DMS114 treated with DMSO at 0.1 percent for 48 hours (cell line): ENCODE measurements around the gene CYB5D1.
A peak's percentile ranks its signal among the peaks of the same experiment; 100 is the strongest.

ENCODE experiments used
- DNase-seq: peaks from one replicate; lab custom pipeline; 2025; ENCODE audit not compliant: unreplicated experiment; lab: John Stamatoyannopoulos, UW

Gene CYB5D1

DNA sequence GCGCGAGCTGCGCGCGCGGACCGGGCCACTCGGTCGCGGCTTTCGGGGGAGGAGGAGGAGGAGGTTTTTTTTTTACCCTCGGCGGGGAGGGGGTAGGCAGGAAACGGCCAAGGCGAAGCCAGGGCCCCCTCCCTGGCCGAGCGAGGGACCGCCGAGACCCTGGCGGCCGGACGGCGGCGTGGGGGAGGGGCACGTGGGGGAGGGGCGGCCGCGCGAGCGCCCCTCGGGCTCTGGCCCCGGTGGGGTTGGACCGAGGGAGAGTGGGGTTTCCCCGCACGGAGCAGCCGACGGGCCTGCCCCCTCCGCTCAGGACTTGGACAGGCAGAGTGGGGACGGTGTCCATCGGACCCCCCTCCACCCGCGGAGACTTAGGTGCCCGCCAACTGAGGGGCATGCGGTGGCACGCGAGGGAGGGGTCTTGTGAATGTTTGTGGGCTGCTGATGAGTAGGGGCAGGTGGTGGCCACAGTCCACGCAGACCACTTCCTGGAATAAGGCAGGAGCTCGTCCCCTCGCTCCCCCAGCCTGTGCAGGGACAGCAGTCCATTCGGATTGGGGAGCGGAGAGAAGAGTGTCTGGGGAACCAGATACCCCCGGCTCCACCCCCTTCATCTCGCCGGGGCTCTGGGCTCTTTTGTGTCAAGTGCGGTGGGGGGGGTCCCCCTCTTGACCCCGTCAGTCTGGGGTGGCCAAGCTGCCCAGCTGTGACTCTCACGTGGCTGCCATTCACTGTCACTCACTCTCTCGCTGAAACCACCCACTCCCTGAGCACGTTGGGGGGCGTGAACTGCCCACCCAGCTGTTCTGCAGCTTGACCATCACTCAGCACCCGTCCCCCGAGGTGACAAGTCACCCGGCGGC lies 27.8 kb downstream of the CYB5D1 start:
- DNase-seq = no peak

DNA sequence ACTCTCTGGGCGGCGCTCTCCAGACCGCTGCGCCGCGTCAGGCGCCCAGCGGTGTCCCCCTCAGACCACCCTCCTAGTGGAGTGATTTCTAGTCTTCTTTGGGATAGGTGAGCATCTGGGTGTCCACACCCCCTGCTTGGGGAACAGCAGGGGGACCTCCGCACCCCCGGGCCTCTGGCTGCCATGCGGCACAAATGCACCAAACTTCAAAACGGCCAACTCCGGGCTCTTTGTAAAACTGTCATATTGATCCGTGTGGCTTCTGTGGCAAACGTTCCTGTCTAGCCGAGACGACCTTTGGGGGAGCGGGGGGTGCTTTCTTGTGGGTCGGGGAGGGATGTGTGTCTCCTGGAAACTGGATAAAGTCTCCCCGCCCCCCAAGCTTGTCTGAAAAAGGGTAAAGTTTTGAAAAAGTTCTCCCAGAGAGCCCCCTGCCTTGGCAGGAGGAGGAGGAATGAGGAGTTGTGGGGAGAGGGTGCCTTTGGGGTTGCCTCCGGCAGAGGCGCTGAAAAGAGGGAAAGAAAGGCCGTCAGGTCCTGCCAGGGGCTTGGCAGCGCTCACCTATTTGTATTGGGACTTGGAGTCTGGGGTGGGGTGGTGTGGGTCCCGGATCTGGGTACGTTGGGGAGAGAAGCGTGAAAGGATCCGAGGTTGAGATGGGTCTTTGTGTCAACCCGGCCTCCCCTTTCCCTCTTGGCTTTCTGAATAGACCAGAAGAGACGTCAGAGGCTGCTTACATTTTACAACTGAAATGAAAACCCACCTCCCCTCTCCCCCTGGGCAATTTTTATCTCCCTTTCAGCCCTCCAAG lies 28.6 kb downstream of the CYB5D1 start:
- no peak for DNase-seq

DNA sequence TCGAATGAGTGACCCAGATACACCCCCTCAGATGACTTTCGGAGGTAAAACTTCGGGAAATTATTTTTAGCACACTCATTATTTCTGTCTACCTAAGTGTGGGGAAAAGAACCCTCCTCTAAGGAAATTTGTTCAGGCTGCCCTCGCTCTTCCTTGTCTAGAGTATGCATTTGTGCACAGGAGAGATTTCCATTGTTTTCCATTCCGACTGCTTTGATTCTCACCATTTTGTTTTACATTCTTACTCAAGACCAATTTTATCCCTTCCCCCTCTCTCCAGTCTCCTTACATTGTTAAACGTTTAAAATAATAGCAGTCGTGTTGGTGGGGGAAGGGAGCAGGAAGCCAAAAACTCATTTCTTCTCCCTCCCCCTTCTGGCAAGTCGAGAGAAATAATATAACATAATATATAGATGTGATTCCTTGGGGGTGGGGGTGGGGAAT lies 29.3 kb downstream of the CYB5D1 start:
- DNase-seq = peak; percentile 80

DNA sequence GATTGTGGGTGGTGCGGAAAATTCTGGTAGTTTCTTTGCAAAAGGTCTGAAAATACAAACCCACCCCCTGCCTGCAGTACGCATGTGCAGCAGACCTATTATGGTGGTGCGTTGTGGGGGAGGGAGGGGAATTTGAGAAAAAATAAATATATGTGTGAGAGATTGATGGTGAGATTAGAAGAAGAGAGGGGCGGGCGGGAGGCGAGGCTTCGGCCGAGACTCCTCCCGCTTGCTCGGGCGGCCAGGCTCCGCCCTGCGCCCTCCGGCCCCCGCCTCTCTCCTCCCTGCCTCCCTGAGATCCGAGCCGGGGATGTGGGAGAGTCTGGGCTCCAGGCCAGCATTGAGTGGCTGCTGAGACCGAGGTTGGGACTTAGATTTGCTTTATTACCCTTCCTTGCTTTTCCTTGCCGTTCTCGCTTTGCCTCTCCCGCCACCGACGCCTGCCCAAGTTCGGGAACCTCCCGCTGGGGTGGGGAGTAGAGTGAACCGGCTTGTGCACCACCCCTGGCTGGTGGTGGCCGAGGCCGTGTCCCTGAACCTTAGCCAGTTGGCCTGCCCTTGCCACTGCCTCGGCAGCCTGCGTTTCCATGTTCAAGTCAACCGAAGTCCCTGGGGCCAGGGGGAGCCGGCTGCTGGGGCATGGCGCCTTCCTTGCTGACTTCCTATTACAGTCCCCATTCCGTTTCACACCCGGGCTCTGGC lies 29.8 kb downstream of the CYB5D1 start:
- peak; percentile 91 for DNase-seq

DNA sequence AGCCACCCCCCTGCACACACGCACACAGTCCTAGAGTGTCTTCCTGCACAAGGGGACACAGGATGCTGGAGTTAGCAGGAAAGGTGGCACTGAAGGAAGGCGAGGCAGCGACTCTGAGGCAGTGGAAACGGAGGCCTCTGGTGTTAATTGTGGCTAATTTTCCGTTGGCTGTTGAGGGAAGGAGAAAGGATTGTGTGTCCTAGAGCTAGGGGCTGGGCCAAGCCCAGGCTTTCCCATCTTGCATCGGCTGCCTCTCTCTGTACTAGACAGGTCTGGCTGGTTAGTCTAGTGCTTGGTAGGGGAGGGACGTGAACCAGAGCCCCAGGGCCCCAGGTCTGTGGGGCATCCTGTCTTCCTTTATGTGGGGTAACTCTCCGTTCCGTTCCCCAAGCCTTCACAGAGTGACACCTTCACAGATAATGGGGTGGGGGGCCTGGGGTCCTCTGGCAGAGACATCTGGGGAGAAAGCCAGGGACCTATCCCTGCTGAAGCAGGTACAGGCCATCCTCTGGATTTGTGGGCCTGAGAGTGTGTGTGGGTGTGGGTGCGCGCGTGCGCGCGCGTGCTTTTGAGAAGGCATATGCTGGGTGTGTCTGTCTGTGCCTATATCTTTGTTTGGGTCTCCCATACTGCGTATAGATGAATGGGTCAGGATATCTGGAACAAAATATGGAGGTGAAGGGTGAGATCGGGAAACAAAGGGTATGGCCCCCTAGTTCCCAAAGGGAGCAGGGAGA lies 30.5 kb downstream of the CYB5D1 start, which contains the start of gene CHD3:
Gene CHD3 (plus strand): TSS at position 606 of the 737 bp plus-strand sequence. CDS start 212 bp downstream, outside the sequence.
- no peak for DNase-seq

DNA sequence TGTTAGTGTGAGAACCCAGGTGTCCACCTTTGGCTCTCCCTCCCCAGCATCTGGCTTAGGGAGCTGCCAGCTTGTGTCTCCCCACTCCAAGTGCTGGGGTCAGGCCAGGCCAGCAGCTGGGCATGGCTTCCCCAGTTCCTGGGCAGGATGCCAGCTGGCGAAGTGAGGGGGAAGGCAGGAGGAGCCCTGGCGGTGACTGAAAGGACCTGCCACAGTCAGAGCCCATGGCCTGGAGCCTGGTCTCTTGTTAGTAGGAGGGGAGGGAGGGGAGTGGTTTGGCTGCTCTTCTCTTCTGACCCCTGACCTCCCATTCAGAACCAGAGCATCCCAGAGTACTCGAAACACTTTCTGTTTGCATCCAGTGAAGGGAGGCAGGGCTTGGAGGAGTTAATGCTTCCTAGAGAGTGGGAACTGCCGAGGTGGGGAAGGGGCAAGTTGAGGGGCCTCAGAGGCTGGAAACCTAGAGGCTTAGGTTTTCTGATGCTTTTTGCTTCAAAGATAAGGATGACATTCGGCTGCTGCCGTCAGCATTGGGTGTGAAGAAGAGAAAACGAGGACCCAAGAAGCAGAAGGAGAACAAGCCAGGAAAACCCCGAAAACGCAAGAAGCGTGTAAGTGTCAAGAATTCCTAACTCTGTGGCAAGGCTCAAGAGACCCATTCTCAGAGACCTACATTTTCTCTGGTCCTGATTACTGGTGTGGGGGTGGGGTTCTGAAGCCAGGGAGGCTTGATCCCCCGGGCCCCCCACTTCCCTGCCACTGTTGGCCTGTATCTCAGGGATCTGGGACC lies 31.6 kb downstream of the CYB5D1 start:
- DNase-seq = no peak

DNA sequence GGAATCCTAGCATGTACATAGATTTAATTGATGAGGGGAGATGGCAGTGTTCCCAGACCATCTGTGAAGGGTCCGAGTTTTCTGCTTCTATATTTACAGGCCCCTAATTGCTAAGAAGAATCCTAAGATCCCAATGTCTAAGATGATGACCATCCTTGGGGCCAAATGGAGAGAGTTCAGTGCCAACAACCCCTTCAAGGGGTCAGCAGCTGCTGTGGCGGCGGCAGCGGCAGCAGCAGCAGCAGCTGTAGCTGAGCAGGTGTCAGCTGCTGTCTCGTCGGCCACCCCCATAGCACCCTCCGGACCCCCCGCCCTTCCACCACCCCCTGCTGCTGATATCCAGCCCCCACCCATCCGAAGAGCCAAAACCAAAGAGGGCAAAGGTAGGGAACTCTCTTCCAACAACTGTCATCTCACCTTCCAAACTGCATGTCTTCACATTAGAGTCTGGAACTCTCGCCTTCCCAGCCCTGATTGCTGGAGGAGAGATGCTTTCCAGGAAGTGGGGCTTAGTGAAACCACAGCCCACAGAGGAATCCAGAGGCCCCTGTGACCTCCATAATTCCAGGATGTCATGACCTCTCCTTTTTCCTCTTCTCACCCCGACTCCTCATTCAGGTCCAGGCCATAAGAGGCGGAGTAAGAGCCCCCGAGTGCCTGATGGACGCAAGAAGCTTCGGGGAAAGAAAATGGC lies 35.5 kb downstream of the CYB5D1 start:
- DNase-seq = no peak

DNA sequence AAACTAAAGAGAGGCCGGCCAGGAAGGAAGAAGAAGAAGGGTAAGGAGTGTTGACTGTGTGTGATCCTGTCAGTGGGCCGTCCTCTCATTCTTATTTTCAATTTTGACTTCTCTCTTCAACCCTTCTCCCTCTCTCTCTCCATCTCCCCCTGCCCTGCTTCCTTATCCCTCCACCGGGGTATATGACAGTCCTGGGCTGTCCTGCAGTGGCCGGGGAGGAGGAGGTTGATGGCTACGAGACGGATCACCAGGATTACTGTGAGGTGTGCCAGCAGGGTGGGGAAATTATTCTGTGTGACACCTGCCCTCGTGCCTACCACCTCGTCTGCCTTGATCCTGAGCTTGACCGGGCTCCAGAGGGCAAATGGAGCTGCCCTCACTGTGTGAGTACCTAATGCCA lies 36.4 kb downstream of the CYB5D1 start:
- DNase-seq = no peak

DNA sequence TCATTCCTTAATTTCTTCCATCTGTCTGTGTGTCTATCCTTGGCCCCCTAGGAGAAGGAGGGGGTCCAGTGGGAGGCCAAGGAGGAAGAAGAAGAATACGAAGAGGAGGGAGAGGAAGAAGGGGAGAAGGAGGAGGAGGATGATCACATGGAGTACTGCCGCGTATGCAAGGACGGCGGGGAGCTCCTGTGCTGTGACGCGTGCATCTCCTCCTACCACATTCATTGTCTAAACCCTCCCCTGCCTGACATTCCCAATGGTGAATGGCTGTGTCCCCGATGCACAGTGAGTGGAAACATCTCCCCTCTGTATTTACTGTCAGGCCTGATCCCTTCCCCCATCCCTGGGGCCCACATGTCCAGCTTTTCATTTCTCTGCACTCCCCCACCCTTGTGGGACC lies 37.1 kb downstream of the CYB5D1 start:
- no peak for DNase-seq

DNA sequence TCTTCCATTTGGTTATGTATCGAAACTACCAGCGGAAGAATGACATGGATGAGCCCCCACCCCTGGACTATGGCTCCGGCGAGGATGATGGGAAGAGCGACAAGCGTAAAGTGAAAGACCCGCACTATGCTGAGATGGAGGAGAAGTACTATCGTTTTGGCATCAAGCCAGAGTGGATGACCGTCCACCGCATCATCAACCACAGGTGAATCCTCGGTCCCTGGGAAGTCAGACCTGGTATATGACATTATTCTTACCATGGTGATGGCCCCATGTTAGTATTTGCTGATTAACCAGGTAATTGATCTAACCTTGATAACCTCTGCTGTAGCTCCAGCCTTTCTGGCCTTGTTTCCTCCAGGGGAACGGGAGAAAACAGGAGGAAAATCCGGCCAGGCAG lies 39.3 kb downstream of the CYB5D1 start:
- no peak for DNase-seq

DNA sequence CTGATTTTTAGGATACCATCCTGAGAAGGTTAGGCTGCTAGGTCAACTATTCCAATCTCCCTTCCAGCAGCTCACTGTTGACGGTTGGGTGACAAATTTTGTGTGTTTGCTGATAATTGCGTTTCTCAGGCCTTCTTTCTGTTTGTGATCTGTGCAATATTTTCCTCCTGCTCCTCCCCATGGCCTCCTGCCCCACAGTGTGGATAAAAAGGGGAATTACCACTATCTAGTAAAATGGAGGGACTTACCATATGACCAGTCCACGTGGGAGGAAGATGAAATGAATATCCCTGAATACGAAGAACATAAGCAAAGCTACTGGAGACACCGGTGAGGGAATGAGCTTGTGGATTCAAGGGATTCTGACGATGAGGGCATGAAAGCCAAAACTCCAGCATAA lies 40.0 kb downstream of the CYB5D1 start:
- DNase-seq = no peak

DNA sequence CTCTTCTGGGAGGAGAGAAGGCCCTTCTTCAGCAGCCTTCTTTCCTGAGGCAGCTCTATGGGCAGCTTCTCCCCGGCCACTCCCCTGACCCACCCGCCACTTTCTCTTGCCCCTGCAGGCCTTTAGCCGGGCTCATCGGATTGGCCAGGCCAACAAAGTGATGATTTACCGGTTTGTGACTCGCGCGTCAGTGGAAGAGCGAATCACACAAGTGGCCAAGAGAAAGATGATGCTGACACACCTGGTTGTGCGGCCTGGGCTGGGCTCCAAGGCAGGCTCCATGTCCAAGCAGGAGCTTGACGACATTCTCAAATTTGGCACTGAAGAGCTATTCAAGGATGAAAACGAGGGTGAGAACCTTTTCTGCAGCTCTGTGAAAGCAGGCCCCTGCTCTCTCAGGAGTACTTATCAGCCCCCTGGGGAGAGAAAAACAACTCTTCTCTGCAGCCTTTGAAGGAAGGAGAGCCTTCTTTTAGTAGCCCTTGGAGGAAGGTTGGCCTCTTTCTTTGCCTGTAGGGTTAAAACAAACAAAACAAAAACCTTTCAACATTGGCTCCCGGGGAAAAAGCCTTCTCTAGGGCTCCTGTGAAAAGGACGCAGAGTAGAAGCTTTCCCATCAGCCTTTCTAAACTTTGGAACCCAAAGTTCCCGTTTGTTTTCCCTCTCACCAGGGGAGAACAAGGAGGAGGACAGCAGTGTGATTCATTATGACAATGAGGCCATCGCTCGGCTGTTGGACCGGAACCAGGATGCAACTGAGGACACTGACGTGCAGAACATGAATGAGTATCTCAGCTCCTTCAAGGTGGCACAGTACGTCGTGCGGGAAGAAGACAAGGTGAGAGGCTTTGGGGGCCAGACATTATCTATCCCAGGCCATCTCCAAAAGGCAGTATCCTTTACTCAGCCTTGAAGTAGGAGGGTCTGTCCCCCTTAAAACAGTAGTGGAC lies 45.6 kb downstream of the CYB5D1 start:
- no peak for DNase-seq

DNA sequence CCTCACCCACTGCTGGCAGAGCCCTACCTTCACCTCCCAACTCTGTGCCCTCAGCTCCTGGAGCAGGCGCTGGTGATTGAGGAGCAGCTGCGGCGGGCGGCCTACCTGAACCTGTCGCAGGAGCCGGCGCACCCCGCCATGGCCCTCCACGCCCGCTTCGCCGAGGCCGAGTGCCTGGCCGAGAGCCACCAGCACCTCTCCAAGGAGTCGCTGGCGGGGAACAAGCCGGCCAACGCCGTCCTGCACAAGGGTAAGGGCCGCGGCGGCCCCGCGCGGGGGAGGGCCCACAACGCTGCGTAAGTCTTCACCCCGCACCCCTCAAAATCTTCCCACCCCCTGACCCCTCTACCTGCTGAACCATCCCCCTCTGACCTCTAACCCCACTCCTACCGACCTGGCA lies 51.3 kb downstream of the CYB5D1 start:
- no peak for DNase-seq

DNA sequence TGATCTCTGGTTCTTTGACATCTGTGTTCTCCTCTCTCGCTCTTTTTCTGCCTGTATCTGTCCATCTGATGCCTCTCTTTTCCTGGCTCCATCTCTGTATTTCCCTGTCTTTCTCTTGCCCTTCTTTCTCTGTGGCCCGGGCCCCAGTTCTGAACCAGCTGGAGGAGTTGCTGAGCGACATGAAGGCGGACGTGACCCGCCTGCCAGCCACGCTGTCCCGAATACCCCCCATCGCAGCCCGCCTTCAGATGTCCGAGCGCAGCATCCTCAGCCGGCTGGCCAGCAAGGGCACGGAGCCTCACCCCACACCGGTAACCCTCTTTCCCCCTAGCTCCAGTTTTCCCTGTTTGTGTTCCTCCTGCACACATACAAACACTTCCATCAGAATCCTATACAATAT lies 52.5 kb downstream of the CYB5D1 start:
- no peak for DNase-seq

DNA sequence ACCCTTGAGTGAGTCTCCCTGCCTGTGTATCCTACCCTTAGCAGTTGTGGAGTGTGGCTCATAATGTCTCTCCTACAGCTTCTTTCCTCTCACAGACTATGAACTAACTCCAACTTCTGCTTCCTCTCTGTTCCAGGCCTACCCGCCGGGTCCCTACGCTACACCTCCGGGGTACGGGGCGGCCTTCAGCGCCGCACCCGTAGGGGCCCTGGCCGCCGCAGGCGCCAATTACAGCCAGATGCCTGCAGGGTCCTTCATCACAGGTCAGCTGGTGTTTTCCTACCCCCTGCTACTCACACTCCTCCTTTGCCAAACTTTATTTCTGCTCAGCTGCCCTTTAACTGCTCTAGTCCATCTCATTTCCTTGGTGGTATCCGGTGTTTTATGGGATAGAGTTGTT lies 52.9 kb downstream of the CYB5D1 start:
- no peak for DNase-seq

DNA sequence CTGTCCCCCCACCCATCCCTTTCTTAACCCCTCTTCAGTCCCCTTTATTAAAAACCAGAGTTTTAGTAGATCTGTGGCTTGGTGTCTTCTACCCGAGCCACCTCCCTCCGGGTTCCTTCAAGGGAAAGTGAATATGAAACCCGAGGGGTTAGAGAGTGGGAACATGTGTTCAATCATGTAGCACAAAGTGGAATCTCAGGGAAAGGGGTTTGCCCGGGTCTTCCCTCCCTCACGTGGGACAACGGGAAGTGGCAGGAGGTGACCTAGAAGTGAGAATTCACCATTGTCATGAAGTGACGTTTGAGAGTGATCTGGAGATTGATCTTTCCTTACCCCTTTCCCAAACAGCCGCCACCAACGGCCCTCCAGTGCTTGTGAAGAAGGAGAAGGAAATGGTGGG lies 53.3 kb downstream of the CYB5D1 start:
- DNase-seq = no peak
